SK-N-DZ (cell line): ENCODE results near the gene KRTAP10-9.
"Not testable (repeated sequence)": the region's sequence is repeated elsewhere in the genome, so short reads cannot be mapped to it uniquely, and the experiment has no call there.

Source experiments
- DNase-seq: peaks from one replicate; pipeline ENCODE4 v3.0.0-alpha.2; 2015; ENCODE audit warnings: low spot score

KRTAP10-9 gene

GRCh38 chr21:44658913-44659595 lies 32.2 kb downstream of the KRTAP10-9 start:
- DNase-seq: no peak

DNA sequence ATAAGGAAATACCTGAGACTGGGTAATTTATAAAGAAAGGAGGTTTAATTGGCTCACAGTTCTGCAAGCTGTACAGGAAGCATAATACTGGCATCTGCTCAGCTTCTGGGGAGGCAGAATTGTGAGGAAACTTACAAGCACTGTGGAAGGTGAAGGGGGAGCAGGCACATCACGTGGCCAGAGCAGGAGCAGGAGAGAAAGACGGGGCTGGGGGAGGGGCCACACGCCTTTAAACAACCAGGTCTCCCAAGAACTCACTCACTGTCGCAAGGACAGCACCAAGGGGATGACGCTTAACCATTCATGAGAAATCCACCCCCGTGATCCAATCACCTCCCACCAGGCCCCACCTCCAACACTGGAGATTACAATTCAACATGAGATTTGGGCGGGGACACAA lies 34.7 kb downstream of the KRTAP10-9 start:
- not testable (repeated sequence) for DNase-seq

DNA sequence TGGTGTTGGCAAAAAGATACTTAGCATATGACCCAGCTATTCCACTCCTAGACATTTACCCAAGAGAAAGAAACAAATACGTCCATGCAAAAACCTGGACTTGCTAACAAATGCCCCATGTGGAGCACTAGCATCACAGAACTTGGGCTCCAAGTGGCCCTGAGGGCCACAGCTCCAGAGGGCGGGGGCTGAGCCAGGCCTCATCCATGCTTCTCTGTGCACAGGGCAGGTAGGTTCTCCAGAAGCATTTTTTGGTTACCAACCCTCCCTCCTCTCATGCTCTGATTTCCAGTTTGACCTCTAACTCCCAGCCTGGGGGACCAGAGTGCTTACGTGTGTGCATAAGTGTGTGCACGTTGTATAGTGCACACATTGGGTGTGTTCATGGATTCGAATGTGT lies 37.8 kb downstream of the KRTAP10-9 start:
- no peak for DNase-seq

DNA sequence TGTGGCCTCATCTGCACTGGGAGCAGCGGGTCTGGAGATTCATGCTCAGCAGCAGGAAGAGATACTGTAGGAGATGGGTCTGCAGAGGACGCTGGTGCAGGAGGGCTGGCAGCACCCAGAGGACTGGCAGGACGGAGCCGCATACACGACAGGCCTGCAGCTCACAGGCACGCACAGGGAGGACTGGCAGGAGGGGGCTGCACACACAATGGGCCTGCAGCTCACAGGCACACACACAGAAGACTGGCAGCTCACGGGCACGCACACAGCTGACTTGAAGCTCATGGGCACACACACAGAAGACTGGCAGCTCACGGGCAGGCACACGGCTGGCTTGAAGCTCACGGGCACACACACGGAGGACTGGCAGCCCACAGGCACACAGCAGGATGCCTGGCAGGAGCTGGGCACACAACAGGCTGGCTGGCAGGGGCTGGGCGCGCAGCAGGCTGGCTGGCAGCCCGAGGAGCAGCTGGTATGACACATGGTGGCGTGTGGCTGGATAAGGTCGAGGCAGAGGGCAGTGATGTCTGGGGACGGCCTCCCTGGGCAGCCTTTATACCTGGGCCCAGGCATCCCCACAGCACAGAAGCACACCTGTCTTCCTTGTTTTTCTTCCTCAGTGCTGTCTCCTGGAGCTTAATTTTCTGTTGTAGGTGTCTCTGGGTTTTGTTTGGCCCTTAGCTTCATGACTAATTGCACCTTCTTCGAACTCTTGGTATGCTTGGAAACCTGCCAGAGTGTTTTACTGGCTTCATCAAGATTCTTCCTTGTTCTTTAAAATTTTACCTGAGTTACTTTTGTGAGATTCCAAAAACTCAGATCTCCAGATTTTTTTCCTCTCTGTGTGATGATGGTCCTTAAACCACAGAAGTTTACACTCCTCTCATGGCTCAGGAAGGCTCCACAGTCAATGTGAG lies 39.8 kb downstream of the KRTAP10-9 start, which contains the start of gene KRTAP12-2:
Gene KRTAP12-2, minus strand, starts transcription at position 527 of the 920 bp plus-strand sequence. Its CDS starts 41 bp downstream, at position 486.
- DNase-seq: no peak

- no peak for DNase-seq
Observed at GRCh38 chr21:44667612-44668011, 40.7 kb downstream of the KRTAP10-9 start.

DNA sequence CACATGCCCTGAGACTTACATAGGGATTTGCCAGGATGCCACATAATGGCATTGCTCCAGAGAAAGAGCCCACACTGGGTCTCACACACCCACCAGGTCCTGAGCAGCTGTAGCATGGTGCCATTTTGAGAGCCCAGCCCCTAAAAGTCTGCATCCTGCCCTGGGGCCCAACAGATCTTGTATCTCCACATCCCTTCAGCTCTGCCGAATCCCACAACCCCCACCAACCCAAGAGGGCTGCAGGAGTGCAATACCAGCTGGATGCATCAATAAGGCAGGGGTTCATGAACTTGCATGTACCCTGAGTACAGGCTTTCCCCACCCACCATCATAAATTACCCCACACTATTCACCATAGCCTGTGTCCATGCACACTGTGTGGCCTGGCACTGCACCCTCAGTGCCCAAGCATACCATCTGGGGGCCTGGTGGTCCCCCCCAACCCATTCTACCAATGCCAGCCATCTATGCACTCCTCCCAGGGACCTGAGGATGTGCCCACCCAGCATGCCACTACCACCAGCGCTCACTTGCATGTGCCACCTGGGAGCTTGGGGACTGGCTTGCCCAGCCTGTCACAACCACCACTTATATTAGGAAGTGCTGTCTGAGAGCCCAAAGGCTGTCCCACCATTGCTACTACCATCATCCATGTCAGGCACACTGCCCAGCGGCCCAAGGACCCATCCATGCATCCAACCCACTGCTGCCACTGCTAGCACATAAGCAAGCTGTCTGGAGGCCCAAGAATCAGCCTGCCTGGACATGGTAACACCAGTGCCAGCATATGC lies 43.9 kb downstream of the KRTAP10-9 start:
- DNase-seq: no peak

DNA sequence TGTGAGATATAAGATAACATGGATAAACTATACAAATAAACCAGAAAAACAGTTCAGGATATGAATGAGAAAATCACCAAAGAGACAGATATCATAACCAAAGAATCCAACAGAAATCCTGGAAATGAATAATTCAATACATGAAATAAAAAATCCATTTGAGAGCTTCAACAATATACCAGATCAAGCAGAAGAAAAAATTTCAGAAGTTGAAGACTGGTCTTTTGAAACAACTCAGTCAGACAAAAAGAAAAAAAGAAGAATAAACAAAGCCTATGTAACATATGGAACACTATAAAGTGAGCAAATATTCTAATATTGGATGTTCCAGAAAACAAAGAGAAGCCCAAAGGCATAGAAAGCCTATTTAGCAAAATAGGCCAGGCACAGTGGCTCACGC lies 45.0 kb downstream of the KRTAP10-9 start:
- no peak for DNase-seq

DNA sequence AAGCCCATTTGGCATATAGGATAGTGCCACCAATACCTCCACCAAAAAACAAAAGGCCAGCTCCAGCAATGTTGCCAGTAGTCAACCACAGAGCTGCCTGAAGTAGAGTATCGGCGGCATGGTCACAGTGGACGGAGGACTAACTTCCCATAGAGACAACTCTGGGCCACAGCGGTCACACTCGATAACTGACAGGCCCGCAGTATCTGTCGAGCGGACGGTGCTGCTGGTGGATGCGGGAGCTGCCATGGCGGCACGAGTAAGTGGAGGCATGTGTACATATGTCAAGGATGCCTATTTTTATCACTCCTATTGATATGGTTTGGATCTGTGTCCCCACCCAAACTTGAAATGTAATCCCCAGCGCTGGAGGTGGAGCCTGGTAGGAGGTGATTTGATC lies 51.0 kb downstream of the KRTAP10-9 start:
- DNase-seq: no peak
